HG03045 (cell line): ENCODE results near the gene TSPEAR.
"Not testable (repeated sequence)": the region's sequence is repeated elsewhere in the genome, so short reads cannot be mapped to it uniquely, and the experiment has no call there.

ENCODE experiments used
- ATAC-seq: cut with Tn5 transposase; IDR thresholded peaks from one replicate; pipeline ENCODE4 v1.9.1; 2021; ENCODE audit warnings: mild to moderate bottlenecking, moderate library complexity; ENCODE audit not compliant: unreplicated experiment

TSPEAR gene

DNA sequence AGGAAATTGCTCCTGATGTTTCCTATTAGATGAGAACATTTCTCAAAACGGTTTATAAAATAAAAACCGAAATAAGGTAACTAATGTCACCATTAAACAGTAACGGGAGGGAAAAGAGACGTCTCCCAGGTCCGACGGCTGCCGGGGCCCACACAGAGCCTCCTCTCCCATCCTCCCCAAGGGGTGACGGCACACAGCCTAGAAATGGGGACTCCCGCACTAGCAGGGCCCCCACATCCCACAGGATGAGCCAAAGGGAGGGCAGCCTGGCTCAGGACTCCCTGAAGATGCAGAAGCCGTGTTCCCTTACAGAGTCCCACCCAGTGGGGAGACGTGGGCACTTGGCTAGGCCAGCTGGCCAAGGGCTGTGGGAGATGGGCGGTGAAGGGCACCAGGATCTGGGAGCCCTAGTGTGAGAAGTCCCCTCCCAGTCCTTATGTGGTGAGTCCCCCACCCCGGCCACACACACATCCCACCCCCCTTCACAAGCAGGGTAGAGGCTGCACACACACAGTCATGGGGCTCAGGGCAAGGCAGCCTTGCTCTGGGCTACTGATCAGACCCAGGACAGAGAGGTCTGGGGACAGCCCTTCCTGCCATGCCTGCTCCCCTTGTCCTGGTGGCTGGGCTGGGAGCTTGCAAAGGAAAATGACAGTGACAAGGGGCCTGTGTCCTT lies 156.0 kb downstream of the TSPEAR start:
- ATAC-seq: no peak

DNA sequence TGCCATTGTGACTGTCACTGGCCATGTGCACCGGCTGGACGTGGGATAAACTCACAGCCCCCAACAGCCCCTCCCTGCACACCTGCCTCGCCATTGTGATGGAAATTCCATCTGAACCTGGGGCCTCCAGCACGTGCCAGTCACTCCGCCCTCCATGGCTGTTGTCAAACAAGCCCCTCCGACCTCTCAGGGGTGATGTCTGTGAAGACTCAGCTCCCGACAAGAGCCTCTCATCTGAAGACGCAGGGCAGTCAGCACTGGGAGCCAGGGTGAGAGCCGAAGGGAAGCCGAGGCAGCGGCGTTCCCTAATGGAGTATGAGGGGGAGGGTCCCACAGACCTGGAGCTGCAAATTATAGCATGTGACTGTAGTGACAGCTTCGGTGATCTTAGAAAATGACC lies 158.7 kb downstream of the TSPEAR start:
- no peak for ATAC-seq

- no peak for ATAC-seq
These were observed 159.2 kb downstream of the TSPEAR start for GRCh38 chr21:44552136-44552535.

DNA sequence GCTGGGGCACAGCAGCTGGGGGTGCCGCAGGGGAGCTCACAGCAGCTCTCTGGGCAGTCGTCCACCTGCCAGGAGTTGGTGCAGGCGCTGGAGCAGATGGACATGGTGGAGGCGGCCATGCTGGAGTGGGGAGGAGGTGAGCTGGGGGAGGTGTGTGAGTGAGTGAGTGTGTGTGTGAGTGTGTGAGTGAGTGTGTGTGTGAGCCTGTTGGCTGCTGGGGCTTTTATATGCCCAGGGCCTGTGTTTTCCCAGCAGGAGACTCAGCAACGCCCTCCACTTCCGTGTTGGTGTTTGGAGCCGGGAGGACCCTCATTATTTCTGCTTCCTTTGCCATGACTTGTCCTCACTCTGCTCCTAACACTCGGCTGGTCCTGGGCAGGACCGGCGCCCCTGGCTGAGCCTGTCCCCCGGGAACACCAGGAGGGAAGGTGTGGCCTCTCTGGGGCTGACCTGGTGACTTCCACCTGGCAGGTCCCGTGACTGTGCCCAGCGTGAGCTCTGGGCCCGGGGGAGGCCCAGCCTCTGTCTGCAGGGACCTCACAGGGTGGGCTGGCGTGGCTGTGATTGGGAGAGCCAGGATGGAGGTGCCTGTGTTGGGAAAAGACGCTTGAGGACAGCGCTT lies 159.9 kb downstream of the TSPEAR start, which contains the start of gene KRTAP10-2:
Gene KRTAP10-2 (minus strand): TSS at position 166 of the 622 bp plus-strand sequence. CDS start 47 bp downstream, at position 119.
- ATAC-seq: no peak

DNA sequence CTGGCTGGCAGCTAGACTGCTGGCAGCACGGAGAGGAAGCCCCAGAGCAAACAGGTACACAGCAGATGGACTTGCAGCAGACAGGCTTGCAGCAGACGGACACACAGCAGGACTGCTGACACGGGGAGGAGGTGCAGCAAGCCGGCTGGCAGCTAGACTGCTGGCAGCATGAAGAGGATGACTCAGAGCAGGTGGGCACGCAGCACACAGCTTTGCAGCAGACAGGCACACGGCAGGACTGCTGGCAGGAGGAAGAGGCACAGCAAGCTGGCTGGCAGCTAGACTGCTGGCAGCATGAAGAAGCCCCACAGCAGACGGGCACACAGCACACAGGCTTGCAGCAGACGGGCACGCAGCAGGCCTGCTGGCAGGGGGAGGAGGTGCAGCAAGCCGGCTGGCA lies 160.6 kb downstream of the TSPEAR start:
- ATAC-seq: no peak

DNA sequence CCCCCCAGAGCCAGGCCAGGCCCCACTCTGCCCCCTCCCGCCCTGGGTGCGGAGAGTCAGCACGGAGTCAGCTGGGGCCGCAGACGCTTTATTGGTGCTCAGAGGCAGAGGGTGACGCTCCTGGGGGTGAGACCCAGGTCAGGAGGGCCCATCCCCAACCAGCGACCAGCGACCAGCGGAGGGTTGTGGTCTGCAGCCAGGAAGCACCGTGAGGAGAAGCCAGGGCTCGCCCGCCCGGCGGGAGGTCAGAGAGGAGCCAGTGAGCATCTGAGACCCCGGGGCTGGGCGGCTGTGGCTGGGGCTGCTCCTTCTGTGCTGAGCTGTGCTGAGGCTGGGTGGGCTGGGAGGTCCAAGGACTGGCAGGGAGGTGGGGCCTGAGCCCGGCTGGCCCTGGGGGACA lies 161.1 kb downstream of the TSPEAR start:
- ATAC-seq: not testable (repeated sequence)

- ATAC-seq: no peak
These were observed 161.7 kb downstream of the TSPEAR start for GRCh38 chr21:44549525-44550211.

GRCh38 chr21:44548922-44549321 lies 162.4 kb downstream of the TSPEAR start:
- ATAC-seq: no peak

DNA sequence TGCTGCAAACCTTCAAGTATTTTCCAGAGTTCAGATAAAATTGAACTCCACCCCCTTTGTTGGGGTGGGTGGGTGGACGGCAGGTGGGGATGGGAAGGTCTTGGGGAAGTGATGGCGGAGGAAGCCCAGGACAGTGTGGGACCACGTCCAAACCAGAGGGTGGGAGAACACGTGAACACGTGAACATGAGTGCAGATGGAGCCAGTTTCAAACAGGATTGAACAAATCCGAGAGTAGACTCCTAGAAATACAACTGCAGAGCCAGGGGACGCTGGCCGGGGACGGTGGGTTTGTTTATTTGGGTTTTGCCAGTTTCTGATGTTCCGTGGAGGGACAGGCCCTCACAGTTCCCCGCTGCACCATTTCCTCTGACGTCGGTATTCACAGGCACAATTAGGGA lies 163.0 kb downstream of the TSPEAR start:
- no peak for ATAC-seq

GRCh38 chr21:44547656-44548331 lies 163.6 kb downstream of the TSPEAR start:
- ATAC-seq: no peak

- no peak for ATAC-seq
These were observed 166.8 kb downstream of the TSPEAR start for GRCh38 chr21:44544566-44544965.

DNA sequence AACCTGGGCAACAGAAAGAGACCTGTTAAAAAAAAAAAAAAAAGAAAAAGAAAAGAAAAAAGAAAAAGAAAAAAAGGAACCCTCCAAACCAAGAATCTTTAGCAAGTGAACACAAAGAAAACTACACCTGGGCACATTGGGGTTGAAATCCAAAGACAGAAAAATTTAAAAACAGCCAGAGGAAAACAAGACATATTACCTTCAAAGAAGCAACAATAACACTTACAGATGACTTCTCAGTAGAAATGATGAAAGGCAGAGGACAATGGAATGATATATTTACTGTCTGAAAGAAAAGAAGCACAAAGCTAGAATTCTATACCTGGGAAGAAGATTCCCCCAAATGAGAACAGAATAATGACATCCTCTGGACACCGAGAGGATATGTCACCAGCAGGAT lies 168.7 kb downstream of the TSPEAR start:
- ATAC-seq: no peak

- no peak for ATAC-seq
These were observed 170.6 kb downstream of the TSPEAR start for GRCh38 chr21:44540741-44541288.

DNA sequence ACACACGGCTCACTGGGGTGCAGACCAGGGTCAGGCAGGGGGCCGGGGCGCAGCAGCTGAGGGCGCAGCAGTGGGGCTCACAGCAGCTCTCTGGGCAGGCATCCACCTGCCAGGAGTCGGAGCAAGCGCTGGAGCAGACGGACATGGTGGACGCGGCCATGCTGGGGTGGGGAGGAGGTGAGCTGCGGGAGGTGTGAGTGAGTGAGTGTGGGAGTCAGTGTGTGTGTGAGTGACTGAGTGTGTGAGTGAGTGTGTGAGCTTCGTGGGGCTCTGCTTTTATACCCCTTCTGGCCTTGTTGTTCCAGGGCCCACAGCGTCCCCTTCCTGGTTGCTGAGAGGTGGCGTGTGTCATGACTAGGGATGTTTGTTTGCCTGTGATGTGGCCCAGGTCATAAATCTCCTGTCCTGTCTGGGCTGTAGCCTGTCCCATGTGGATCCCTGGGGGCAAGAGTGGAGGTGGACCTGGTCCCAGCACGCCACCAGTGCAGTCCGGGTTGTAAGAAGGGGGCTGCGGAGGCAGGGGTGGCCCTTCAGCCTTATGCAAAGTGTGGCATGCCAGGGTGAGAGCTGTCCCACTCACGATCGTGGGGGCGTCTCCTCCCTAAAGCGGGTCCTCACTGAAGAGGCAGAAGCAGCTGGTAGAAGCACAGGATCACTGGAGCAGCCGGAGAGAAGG lies 171.2 kb downstream of the TSPEAR start, which contains the start of gene KRTAP10-1:
Gene KRTAP10-1 (minus strand): TSS at position 205 of the 676 bp plus-strand sequence. CDS start 45 bp downstream, at position 160.
- no peak for ATAC-seq

- ATAC-seq: no peak
These were observed 172.3 kb downstream of the TSPEAR start for GRCh38 chr21:44539046-44539445.

GRCh38 chr21:44537930-44538911 lies 173.2 kb downstream of the TSPEAR start:
- no peak for ATAC-seq

GRCh38 chr21:44535963-44536362 lies 175.4 kb downstream of the TSPEAR start:
- no peak for ATAC-seq

DNA sequence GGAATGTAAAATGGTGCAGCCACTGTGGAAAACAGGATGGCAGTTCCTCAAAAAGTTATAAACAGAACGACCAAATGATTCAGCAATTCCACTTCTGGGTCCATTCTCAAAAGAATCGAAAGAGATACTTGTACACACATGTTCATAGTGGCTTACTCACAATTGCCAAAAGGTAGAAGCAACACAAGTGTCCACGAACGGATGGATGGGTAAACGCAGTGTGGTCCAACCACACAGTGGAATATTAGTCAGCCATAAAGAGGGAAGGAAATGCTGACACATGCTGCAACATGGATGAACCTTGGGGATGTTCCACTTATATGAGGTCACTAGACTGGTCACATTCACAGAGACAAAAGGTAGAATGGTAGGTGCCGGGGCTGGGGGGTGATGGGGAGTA lies 176.7 kb downstream of the TSPEAR start:
- no peak for ATAC-seq

DNA sequence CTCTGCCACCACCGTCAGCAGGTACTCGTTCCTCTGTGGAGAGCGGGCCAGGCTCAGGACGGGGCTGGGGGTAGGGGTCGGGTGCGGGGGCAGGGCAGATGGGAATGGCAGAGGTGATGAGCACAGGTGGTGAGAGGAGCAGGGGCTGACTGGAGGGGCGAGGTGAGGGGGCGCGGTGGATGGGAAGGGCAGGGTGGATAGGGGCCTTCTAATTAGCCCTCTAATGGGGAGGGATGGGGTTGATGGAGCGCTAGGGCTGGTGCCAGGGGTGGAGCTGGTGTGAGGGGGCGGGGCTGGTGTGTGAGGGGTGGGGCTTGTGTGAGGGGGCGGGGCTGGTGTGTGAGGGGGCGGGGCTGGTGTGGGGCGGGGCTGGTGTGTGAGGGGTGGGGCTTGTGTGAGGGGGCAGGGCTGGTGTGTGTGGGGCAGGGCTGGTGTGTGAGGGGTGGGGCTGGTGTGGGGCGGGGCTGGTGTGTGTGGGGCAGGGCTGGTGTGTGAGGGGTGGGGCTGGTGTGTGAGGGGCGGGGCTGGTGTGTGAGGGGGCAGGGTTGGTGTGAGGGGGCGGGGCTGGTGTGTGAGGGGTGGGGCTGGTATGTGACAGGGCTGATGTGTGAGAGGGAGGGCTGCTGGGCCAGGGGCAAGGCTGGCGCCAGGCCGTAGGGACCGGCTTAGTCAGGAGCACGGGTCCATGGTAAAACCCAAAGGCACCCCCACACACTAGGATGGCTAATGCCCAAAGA lies 177.3 kb downstream of the TSPEAR start:
- no peak for ATAC-seq
